GM06990 (cell line): ENCODE measurements around the gene DKKL1.
"Not testable (repeated sequence)": the region's sequence is repeated elsewhere in the genome, so short reads cannot be mapped to it uniquely, and the experiment has no call there.

Source experiments
- DNase-seq: peaks from one replicate; pipeline ENCODE4 v3.0.0-alpha.2; 2011; ENCODE audit not compliant: insufficient read length; ENCODE audit errors: extremely low read depth
- H3K27me3 ChIP-seq: replicated peaks from 2 replicates; pipeline ENCODE4 v1.6.0; 2011; ENCODE audit warnings: low read length; ENCODE audit not compliant: control insufficient read depth, insufficient read depth
- H3K36me3 ChIP-seq: 2 replicates; pipeline ENCODE4 v1.5.1; 2011; ENCODE audit warnings: low read length; ENCODE audit not compliant: control insufficient read depth, insufficient read depth
- H3K4me3 ChIP-seq: replicated peaks from 2 replicates; pipeline ENCODE4 v1.5.1; 2011; ENCODE audit warnings: low read depth, mild to moderate bottlenecking, control low read depth, low read length
- TF ChIP-seq, protein P1 (sequence below): IDR thresholded peaks from 2 replicates; pipeline ENCODE4 v1.5.1; 2011; ENCODE audit warnings: low read length, control low read depth, mild to moderate bottlenecking, inconsistent platforms; ENCODE audit not compliant: insufficient read depth, poor library complexity, severe bottlenecking

DKKL1 gene

DNA sequence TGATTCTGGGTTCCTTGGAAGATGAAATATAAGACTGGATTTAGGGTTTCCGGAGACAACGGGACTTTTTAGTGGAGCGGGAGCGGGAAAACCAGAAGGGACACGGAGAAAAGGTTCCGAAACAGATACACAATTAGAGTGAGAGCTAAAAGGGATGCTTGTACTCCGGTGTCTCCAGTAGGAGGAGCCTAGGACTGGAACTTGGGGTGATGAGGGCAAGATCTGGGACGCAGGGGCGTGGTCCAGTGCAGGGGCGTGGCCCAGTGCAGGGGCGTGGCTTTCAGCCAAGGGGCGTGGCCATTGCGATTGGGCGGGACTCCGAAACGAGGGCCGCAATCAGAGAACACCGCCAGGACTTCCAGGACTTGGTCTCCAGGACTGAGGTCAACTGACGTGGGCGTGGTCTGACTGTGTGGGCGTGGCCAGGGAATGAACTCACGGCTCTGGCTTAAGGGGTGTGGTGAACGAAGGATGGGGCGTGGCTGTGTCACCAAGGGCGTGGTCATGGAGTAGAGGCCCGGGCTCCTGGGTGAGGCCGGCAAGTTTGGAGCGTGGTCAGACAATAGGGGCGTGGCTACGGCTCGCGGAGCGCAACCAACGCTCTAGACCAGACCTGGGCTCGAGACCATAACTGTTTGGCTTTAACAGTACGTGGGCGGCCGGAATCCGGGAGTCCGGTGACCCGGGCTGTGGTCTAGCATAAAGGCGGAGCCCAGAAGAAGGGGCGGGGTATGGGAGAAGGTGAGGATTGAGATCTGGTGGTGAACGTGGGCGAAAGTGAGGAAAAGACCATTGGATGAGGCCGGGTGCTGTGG lies at the start of gene DKKL1:
TSS of gene DKKL1 (plus strand) at position 610 of the 815 bp plus-strand sequence. CDS start at position 732, 122 bp downstream.
- H3K27me3 ChIP-seq: no peaks in the 10 kb centered on the region; the same call in 1 of the 2 replicates
- TF ChIP-seq, protein P1, sequence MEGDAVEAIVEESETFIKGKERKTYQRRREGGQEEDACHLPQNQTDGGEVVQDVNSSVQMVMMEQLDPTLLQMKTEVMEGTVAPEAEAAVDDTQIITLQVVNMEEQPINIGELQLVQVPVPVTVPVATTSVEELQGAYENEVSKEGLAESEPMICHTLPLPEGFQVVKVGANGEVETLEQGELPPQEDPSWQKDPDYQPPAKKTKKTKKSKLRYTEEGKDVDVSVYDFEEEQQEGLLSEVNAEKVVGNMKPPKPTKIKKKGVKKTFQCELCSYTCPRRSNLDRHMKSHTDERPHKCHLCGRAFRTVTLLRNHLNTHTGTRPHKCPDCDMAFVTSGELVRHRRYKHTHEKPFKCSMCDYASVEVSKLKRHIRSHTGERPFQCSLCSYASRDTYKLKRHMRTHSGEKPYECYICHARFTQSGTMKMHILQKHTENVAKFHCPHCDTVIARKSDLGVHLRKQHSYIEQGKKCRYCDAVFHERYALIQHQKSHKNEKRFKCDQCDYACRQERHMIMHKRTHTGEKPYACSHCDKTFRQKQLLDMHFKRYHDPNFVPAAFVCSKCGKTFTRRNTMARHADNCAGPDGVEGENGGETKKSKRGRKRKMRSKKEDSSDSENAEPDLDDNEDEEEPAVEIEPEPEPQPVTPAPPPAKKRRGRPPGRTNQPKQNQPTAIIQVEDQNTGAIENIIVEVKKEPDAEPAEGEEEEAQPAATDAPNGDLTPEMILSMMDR: no peak
- peak; percentile 90 for DNase-seq
- H3K36me3 ChIP-seq: no peaks in the 10 kb centered on the region
- peak within 1 kb of the TSS; percentile 5; the same call in 1 of the 2 replicates for H3K4me3 ChIP-seq

DNA sequence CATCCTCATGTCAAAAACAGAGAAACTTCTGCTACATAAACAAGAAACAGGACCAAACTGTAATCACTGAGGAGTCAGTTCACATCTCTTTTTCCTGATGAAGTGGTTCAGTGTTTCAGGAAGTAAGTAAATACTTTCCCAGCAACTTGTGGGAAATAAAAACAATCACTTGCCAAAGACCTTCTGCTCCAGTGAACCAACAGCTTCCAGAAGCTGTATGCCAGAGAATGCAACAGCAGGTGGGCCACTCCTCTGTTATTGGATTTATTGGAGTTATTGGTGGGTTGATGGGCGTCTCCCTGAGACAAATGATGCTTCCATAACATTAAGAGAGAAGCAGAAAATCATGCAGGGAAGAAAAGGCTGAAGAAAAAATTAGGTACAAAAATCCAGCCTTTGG lies 48.6 kb upstream of the DKKL1 start:
- Histone ChIP-seq H3K27me3 (no peaks in the 10 kb centered on the region), H3K4me3 (no peak overlapping the region), H3K36me3 (no peaks in the 10 kb centered on the region)
- TF ChIP-seq, protein P1: no peak
- DNase-seq: no peak

DNA sequence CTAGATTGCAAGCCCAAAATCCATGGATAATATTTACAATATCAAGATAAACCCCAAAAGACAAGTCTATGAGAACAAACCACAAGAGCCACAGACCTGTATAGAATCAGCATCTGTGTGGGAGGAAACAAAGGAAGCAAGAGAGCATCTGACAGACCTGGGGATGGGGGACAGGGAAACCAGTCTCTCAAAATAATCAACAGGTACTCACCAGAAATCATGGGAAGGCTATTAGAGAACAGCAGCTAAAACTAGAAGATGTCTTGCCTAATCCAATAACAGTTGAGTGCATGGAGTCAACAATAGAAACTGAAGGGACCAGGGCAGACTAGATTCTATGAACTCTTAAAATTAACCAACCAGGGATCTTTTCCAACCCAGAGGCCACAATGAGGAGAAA lies 47.4 kb upstream of the DKKL1 start:
- H3K4me3 ChIP-seq: no peak overlapping the region
- TF ChIP-seq, protein P1: no peak
- no peak for DNase-seq
- H3K36me3 ChIP-seq: no peaks in the 10 kb centered on the region
- no peaks in the 10 kb centered on the region for H3K27me3 ChIP-seq

DNA sequence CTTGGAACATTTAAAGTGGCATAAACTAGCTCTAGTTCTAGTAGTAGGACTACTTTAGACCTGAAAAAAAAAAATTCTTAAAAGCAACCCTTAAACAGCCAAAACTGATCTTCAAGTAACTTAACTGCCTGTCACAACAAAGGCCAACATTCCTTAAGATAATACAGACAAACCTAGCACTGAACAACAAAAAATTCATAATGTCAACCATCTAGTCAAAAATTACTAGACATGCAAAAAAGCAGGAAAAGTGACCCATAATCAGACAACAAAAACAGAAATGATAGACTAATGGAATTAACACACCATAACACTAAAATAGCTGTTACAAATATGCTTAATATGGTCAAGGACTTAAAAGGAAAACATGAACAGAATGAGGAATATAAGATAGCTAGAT lies 45.4 kb upstream of the DKKL1 start:
- TF ChIP-seq, protein P1: no peak
- no peaks in the 10 kb centered on the region for H3K36me3 ChIP-seq
- DNase-seq: no peak
- no peaks in the 10 kb centered on the region for H3K27me3 ChIP-seq
- H3K4me3 ChIP-seq: no peak overlapping the region

DNA sequence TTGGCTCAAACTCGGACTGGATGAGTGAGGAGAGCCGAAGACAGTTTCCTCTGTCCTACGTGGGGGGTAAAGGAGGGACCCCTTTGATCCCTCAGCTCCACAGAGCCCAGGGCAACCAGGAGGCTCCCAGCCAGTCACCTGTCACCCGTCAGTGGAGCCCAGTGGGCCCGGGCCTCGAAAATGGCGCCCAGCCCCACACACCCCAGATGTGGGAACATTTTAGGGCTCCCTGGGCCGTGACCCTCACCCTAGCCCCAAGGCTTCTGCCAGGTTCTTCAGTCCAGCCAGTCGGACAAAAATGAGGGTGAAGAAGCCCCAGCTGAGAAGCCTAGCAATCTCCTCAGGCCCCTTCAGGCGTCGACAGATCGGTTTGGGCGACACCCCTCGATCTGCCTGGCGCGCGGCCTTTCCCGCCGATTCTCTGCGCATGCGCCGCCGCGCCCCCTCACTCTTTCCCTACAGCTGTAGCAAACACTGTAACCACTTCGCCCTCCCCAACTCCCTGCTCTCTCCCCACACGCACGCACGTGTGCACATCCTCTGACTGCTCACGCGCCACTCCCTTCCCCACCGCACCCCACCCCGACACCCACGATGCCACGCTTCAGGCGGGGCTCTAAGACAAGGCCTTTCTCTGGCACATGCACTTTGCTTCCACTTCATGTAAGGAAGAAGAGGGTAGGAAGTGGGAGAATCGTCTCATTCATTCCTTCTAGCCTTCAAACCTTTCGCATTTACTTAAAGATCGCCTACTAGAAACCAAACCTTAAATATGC lies 38.7 kb upstream of the DKKL1 start, which contains the start of gene SLC6A16:
TSS of gene SLC6A16 (minus strand) at position 391 of the 776 bp plus-strand sequence. CDS start 13,844 bp downstream, outside the sequence.
- TF ChIP-seq, protein P1: no peak
- H3K27me3 ChIP-seq: no peaks in the 10 kb centered on the region
- no peak for DNase-seq
- no peaks in the 10 kb centered on the region; the same call in 1 of the 2 replicates for H3K36me3 ChIP-seq
- H3K4me3 ChIP-seq: no peak within 1 kb of the TSS

DNA sequence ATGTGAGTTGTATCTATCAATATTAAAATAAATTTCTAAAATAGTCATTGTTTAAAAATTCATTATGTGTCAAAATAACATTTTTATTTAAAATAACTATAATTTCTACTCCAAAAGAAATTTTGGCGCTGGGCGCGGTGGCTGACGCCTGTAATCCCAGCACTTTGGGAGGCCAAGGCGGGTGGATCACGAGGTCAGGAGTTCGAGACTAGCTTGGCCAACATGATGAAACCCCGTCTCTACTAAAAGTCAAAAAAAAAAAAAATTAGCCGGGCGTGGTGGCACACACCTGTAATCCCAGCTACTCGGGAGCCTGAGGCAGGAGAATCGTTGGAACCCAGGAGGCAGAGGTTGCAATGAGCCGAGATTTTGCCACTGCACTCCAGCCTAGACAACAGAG lies 37.9 kb upstream of the DKKL1 start:
- H3K36me3 ChIP-seq, DNase-seq, H3K27me3 ChIP-seq, H3K4me3 ChIP-seq: not testable (repeated sequence)
